ENCODE data around the gene MGAT4B.

The MGAT4B gene

GRCh38 chr5:179815491-179816249, 9.0 kb upstream of the MGAT4B start:
- H3K27ac ChIP-seq, result no peak overlapping the region
- no peak overlapping the region for H3K4me3 ChIP-seq

GRCh38 chr5:179814090-179814489, 7.4 kb upstream of the MGAT4B start:
- Histone ChIP-seq H3K4me3 (no peak overlapping the region), H3K27ac (no peak overlapping the region)

DNA sequence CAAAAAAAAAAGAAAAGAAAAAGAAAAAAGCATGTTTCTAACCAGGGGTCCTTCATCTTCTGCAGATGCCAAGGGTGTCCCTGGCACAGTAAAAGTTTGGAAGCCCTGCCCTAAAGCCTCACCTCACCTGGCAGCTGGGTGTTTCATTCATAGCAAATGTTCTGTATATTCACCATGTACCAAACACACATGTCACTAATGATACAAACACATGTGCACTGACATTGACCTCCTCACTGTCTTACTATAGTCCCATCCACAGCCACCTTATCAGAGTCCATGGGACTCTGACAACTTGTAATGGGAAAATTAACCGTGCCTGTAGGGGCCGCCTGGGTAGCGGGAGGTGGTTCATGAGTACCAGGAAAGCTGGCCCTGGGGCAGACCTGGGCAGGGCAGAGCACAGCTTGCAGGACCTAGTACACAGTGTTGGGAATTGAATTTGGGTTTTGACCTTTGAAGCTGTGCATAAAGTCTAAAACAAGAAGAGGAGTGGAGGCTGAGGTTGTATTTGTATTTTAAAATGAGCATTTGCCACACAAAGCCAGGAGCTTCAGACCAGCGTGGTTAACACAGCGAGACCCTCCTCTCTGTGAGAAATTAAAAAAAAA, 6.4 kb upstream of the MGAT4B start:
- Histone ChIP-seq H3K27ac (no peak overlapping the region), H3K4me3 (no peak overlapping the region)

- Histone ChIP-seq H3K27ac (no peak overlapping the region), H3K4me3 (no peak overlapping the region)
These were observed 5.6 kb upstream of the MGAT4B start for GRCh38 chr5:179812135-179812825.

- Histone ChIP-seq H3K27ac (peak overlapping the region; percentile 87 to 96 (median 91)), H3K4me3 (peak overlapping the region; percentile 71 to 95 (median 92))
These were observed 977 bp downstream of the MGAT4B start for GRCh38 chr5:179805529-179806249.

DNA sequence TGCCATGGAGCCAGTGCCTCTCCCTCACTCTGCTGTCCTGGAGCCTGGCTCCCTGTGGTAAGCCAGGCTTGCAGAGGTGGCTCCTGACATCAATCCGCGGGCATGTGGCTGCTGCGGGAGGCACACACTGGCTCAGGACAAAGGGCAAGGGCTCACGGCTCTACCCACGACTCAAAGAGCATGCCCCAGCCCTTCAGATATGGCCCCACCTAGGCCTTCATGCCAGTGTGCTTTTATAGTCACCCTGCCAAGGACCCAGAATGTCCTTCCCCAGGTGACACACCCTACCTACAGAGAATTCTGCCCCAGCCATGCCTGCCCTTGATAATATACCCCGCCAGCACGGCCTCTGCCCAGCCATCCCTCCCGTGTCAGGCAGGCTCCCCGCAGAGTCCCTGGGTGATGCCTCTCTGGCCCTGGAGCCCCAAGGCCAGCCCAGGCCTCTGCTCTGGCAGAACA, 1.6 kb downstream of the MGAT4B start:
- Histone ChIP-seq H3K4me3 (peak overlapping the region; percentile 71 to 95 (median 92)), H3K27ac (peak overlapping the region in 18 of 21 experiments; percentile 87 to 96 (median 91))

- Histone ChIP-seq H3K4me3 (peak overlapping the region in 2 of 7 experiments; percentile 92 to 93), H3K27ac (peak overlapping the region in 11 of 21 experiments; percentile 16 to 96 (median 91))
These were observed 2.1 kb downstream of the MGAT4B start for GRCh38 chr5:179804555-179804947.

- peak overlapping the region in 12 of 21 experiments; percentile 1 to 96 (median 51) for H3K27ac ChIP-seq
These were observed 2.8 kb downstream of the MGAT4B start for GRCh38 chr5:179803651-179804554.

GRCh38 chr5:179802950-179803562, 3.6 kb downstream of the MGAT4B start:
- Histone ChIP-seq H3K27ac (peak overlapping the region in 8 of 21 experiments; percentile 9 to 96 (median 40)), H3K4me3 (no peak overlapping the region)

More at GRCh38 chr5:179803651-179804554, 2.8 kb downstream of the MGAT4B start:
- H3K4me3 ChIP-seq, result no peak overlapping the region

GRCh38 chr5:179802207-179802883, 4.3 kb downstream of the MGAT4B start:
- H3K4me3 ChIP-seq, result no peak overlapping the region
- peak overlapping the region in 1 of 21 experiments; percentile 27 for H3K27ac ChIP-seq

DNA sequence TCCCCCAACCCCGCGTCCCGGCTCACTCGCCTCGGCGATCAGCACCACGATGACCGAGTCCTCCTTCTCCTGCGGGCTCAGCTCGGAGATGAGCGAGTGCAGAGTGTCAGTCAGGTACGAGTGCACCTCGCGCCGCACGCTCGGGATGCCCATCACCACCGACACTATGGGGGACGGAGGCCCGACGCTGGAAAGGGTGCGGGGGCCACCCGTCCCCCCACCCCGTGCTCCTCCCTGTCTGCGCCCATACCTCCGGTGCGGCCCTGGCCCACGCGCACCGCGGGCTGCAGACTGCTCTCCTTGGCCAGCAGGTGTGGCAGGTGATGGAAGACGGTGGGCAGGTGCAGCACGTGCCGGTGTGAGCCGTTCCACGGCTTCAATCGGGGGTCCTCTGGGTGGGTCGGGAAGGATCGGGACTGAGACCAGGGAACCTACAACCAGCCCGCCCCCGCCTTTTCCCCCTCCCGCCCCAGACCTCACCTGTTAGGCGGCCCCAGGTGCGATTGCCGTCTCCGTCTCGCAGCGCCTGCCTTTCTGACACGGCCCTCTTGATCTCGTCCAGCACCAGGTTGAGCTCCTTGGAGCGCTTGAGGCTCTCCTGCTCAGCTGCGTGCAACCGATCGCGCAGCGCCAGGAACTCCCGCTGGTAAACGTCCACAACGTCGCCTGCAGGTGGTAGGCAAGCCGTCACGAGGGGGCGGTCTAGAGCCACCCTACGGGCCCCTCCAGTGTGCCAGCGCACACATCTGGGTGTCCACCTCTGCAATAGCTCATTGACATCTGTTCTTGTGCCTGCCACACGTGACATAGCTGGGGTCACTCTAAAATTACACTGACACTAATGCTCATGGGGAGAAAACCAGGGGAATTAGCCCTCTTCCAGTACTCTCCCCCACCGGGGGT, 5.1 kb downstream of the MGAT4B start:
- H3K4me3 ChIP-seq, result no peak overlapping the region
- no peak overlapping the region for H3K27ac ChIP-seq

DNA sequence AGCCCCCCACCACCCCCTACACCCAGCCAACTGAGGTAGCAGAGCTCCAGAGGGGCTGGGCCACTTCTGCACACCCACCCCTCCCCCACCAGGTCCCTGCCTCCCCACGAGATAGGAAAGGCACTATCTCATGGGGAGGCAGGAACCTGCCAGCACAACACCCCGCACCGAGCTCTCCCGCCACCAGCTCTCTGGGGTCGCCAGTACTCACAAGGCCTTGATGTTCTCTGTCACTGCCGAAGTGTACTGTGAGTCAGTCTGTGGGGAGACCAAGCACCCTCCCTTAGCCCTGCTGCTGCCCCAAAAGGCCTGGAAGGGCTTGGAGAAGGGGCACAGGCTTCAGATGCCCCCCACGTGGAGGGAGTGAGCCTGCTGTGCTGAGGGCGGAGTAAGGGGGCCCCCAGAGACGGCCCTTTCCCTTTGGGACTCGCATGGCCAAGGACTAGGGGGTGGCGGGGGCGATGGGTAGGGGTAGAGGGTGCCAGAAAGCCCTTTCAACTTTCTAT, 5.9 kb downstream of the MGAT4B start:
- Histone ChIP-seq H3K4me3 (no peak overlapping the region), H3K27ac (no peak overlapping the region)

DNA sequence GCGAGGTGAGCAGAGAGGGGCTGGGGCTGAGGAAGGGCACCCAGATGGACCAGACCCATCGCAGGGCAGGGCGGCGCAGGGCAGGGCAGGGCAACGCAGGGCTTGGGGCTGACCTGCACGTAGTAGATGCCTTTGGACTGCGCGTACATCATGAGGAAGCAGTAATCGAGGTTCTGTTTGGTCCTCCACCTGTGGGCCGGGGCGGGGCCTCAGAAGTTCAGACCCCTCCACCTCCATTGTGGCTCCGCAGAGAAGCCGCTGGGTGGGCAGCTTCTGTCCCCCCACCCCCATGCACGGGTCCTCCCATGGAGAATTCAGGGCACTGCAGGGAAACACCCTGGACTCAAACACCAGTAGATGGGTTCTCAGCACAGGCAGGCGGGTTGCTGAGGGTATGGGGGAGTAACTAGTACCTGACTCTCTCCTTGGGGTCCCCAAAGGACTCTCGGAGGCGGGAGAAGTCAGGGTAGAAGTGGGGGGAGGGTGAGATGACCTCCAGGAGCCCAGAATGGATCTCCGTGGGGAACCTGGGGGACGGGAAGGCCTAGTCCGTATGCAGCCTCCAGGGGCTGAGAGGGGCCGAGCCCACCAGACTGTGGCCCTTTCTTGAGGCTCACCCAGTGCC, 6.5 kb downstream of the MGAT4B start:
- no peak overlapping the region for H3K4me3 ChIP-seq

GRCh38 chr5:179799644-179799973, 7.1 kb downstream of the MGAT4B start:
- Histone ChIP-seq H3K27ac (no peak overlapping the region), H3K4me3 (no peak overlapping the region)

More for the DNA sequence above, 6.5 kb downstream of the MGAT4B start:
- no peak overlapping the region for H3K27ac ChIP-seq

GRCh38 chr5:179798771-179799643, 7.7 kb downstream of the MGAT4B start:
- no peak overlapping the region for H3K27ac ChIP-seq
- no peak overlapping the region for H3K4me3 ChIP-seq
